Hepatocyte (in vitro differentiated cells): Measurements from ENCODE around the gene JAM3.

ENCODE experiments used
- EZH2 ChIP-seq: fragments of 200-600 bp; sonication (generic); IDR thresholded peaks from 2 replicates; pipeline ENCODE4 v1.6.1; 2016; ENCODE audit warnings: antibody characterized with exemption, mild to moderate bottlenecking, borderline replicate concordance
- EZH2phosphoT487 ChIP-seq: fragments of 200-600 bp; sonication (generic); IDR thresholded peaks from one replicate; pipeline ENCODE4 v1.6.1; 2018; ENCODE audit warnings: antibody characterized with exemption, mild to moderate bottlenecking, low read depth, moderate library complexity; ENCODE audit not compliant: unreplicated experiment, severe bottlenecking
- TF ChIP-seq, protein P1 (sequence below): fragments of 200-600 bp; sonication (generic); IDR thresholded peaks from 2 replicates; pipeline ENCODE4 v1.5.1; 2016; ENCODE audit warnings: antibody characterized with exemption, mild to moderate bottlenecking; ENCODE audit not compliant: poor library complexity

DNA sequence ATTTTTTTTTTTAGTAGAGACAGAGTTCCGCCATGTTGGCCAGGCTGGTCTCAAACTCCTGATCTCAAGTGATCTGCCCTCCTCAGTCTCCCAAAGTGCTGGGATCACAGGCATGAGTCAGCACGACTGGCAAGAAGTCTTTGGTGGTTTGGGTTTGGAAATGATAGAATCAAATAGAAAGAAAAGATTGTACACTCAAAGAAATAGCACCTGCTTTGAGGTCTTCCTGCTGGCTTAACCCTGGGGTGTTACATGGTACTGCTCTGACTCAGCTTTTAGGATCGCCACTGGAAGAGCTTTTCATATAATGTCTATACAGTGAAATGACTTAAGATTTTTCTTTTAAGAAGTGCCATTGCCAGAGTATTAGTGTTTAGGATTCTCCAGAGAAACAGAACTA lies 50.2 kb downstream of the JAM3 start:
- no peak for TF ChIP-seq EZH2
- TF ChIP-seq, protein P1, sequence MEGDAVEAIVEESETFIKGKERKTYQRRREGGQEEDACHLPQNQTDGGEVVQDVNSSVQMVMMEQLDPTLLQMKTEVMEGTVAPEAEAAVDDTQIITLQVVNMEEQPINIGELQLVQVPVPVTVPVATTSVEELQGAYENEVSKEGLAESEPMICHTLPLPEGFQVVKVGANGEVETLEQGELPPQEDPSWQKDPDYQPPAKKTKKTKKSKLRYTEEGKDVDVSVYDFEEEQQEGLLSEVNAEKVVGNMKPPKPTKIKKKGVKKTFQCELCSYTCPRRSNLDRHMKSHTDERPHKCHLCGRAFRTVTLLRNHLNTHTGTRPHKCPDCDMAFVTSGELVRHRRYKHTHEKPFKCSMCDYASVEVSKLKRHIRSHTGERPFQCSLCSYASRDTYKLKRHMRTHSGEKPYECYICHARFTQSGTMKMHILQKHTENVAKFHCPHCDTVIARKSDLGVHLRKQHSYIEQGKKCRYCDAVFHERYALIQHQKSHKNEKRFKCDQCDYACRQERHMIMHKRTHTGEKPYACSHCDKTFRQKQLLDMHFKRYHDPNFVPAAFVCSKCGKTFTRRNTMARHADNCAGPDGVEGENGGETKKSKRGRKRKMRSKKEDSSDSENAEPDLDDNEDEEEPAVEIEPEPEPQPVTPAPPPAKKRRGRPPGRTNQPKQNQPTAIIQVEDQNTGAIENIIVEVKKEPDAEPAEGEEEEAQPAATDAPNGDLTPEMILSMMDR = no peak
- no peak for TF ChIP-seq EZH2phosphoT487
